ENCODE data around the gene VN1R5. TPM values are rescaled to one million over a fixed set of nuclear protein-coding genes. Genes with fewer than 3 reads are reported as not detected.

Gene VN1R5
- total and polyA plus RNA-seq, 2 of the 13 experiments (the other 11 are each of a cell fraction or from before 2014, with no cell fraction given), result not detected

DNA sequence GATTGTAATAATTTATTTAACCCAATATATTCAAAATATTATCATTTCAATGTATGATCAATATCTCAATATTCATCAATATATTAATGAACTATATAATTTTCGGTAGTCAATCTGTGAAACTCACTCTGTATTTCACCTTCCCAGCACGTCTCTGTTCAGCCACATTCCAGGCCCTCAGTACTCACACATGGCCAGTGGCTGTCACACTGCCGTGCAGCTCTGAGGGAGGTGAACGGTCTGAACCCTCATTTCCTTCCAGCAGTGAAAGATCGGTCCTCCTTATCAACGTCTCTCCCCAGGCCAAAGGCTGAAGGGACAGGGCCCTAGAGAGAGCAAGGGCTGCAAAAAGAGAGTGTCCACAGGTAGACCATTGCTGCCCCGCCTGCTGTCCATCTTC is 44.5 kb upstream of the VN1R5 start:
- Histone ChIP-seq H3K4me3 (replicated peaks in 1 of 3; ENCODE audit: insufficient read depth in 1 of 3, low read depth in 2 of 3, low read length in 3 of 3) (peak overlapping the region; percentile 18 to 93 (median 31); a peak in 5 of 6 replicates), H3K79me2 (ENCODE audit: insufficient read depth, low read length) (peaks cover 29% of the 10 kb centered on the region), H4K20me1 (ENCODE audit: insufficient read depth, low read length) (no peaks in the 10 kb centered on the region), H3K4me2 (ENCODE audit: low read depth, low read length) (peak overlapping the region; percentile 92), H2AFZ (ENCODE audit: low read length) (no peak overlapping the region), H3K4me1 (ENCODE audit: insufficient read depth, low read length) (peaks cover 35% of the 10 kb centered on the region), H3K27ac (ENCODE audit: extremely low read length, insufficient read depth, low read length) (no peak overlapping the region), H3K9me3 (ENCODE audit: low read length) (no peaks in the 10 kb centered on the region), H3K36me3 (replicated peaks in 1 of 2; ENCODE audit: control insufficient read depth in 1 of 2, insufficient read depth in 2 of 2, low read length in 2 of 2) (no peaks in the 10 kb centered on the region), H3K9ac (ENCODE audit: insufficient read depth, low read depth, low read length) (peak overlapping the region; percentile 27; the same call in 1 of the 2 replicates), H3K27me3 (ENCODE audit: control insufficient read depth in 1 of 2, insufficient read depth in 2 of 2, low read length in 2 of 2) (peaks cover 0 to 4% of the 10 kb centered on the region in 2 experiments; a peak in 1 of 5 replicates)
- FAIRE-seq (no peak), ATAC-seq (peak; percentile 16; the same call in 1 of the 3 replicates), DNase-seq (ENCODE audit: low spot score) (no peak)
- in situ Hi-C loops (cut with HindIII; ENCODE audit: extremely low pct_ligation_motif_present, low pct_unique_long_range_greater_than_20kb) (no loop called here), intact Hi-C loops (cut with micrococcal nuclease; ENCODE audit: unreplicated experiment) (no loop called here)
- no TSS peak for BruUV-seq (replicated peaks)
- ChIA-PET CTCF (ENCODE audit: low intra/inter-chr PET ratio, low total read pairs) (no interaction called here), POLR2A (interaction anchor here (1.9 kb wide), 1 partner anchor 120 kb away, joined by 4 read pairs; no protein-coding TSS in a partner anchor)
- TF ChIP-seq NFATC3 (CRISPR knock-in tag; IDR thresholded peaks at IDR 0.05), result no peak
- peak; percentile 84 for TF ChIP-seq TEAD3 (CRISPR knock-in tag; optimal IDR thresholded peaks at IDR 0.05; ENCODE audit: borderline replicate concordance)
- TF ChIP-seq ZNF329 (CRISPR knock-in tag; IDR thresholded peaks at IDR 0.05; ENCODE audit: low read depth), result no peak
- 14% methylated on average over 7 of the region's 7 CpGs for WGBS (ENCODE audit: low lambda C conversion rate)

- no peak overlapping the region for H3K27ac ChIP-seq (ENCODE audit: extremely low read length, insufficient read depth, low read length)
- intact Hi-C loops (cut with micrococcal nuclease; ENCODE audit: unreplicated experiment) (no loop called here), in situ Hi-C loops (cut with HindIII; ENCODE audit: extremely low pct_ligation_motif_present, low pct_unique_long_range_greater_than_20kb) (no loop called here)
- no TSS peak for BruUV-seq (replicated peaks)
- ChIA-PET CTCF (ENCODE audit: low intra/inter-chr PET ratio, low total read pairs) (no interaction called here), POLR2A (no interaction called here)
- DNase-seq (ENCODE audit: low spot score) (no peak), ATAC-seq (no peak), FAIRE-seq (no peak)
- peaks cover 35% of the 10 kb centered on the region for H3K4me1 ChIP-seq (ENCODE audit: insufficient read depth, low read length)
- WGBS (ENCODE audit: low lambda C conversion rate), result 22% methylated on average over 5 of the region's 5 CpGs
- H3K79me2 ChIP-seq (ENCODE audit: insufficient read depth, low read length), result peaks cover 29% of the 10 kb centered on the region
- no peaks in the 10 kb centered on the region for H4K20me1 ChIP-seq (ENCODE audit: insufficient read depth, low read length)
- no peak overlapping the region for H3K9ac ChIP-seq (ENCODE audit: insufficient read depth, low read depth, low read length)
- peaks cover 0 to 8% of the 10 kb centered on the region in 2 experiments; a peak in 1 of 5 replicates for H3K27me3 ChIP-seq (ENCODE audit: control insufficient read depth in 1 of 2, insufficient read depth in 2 of 2, low read length in 2 of 2)
- H3K9me3 ChIP-seq (ENCODE audit: low read length), result no peaks in the 10 kb centered on the region
- H3K36me3 ChIP-seq (replicated peaks in 1 of 2; ENCODE audit: control insufficient read depth in 1 of 2, insufficient read depth in 2 of 2, low read length in 2 of 2), result no peaks in the 10 kb centered on the region
- no peak overlapping the region for H3K4me3 ChIP-seq (replicated peaks in 1 of 3; ENCODE audit: insufficient read depth in 1 of 3, low read depth in 2 of 3, low read length in 3 of 3)
- peak overlapping the region; percentile 92 for H3K4me2 ChIP-seq (ENCODE audit: low read depth, low read length)
- H2AFZ ChIP-seq (ENCODE audit: low read length), result peak overlapping the region; percentile 67
- 0 out of 2 replicates have a peak, but pooled peaks have one; percentile 3 for TF ChIP-seq MAFF (IDR thresholded peaks at IDR 0.05; ENCODE audit: low read depth, low read length)
- no peak for TF ChIP-seq ZNF546 (CRISPR knock-in tag; conservative IDR thresholded peaks at IDR 0.05)
- no peak for TF ChIP-seq HNF4A (CRISPR knock-in tag; IDR thresholded peaks at IDR 0.05)
- no peak for TF ChIP-seq FOXJ3 (CRISPR knock-in tag; IDR thresholded peaks at IDR 0.05; ENCODE audit: borderline replicate concordance)
- peak; percentile 35 to 64; a peak in 2 of 4 replicates for TF ChIP-seq MAFK (conservative IDR thresholded peaks at IDR 0.05 in 1 of 2, IDR thresholded peaks at IDR 0.05 in 1 of 2; ENCODE audit: low read length in 2 of 2)
These were observed 43.9 kb upstream of the VN1R5 start for GRCh38 chr1:247212012-247212411.
